A549 (cell line): ENCODE data around the gene SCYL1. TPM values are rescaled to one million over a fixed set of nuclear protein-coding genes. Genes with fewer than 3 reads are reported as not detected.

ENCODE experiments used
- ATAC-seq, 2 experiments: fragments of 200-7000 bp in 1 of 2; fragments of >200 bp in 1 of 2; cut with Nextera tagmentation in 1 of 2; cut with Tn5 transposase in 1 of 2; 3 replicates each; pipeline versions ENCODE4 v1.8.0 to v1.9.1; 2018 to 2020; ENCODE audit warnings: mild to moderate bottlenecking in 1 of 2, moderate library complexity in 1 of 2
- CTCF ChIA-PET: fragments of 300-600 bp; sonication (Branson Sonifier 250); formaldehyde crosslinking; extraction: SDS; loops from one replicate; lab custom pipeline; 2021; ENCODE audit warnings: antibody characterized with exemption, inconsistent platforms; lab: Yijun Ruan, JAX
- POLR2A ChIA-PET: fragments of 350-600 bp; formaldehyde crosslinking; extraction: SDS; loops from one replicate; lab custom pipeline; 2021; ENCODE audit warnings: antibody characterized with exemption, inconsistent platforms; lab: Yijun Ruan, JAX
- DNase-seq, 2 experiments: peaks; one replicate each; pipeline versions ENCODE4 v3.0.0 to v3.0.0-alpha.2; 2011 to 2016; ENCODE audit warnings: low read depth in 1 of 2, low spot score in 1 of 2
- FAIRE-seq: peaks from 2 replicates; lab custom pipeline; 2011; peaks lifted over from hg19 to GRCh38; lab: Jason Lieb, UNC
- H3K27ac ChIP-seq, 2 experiments: fragments of >200 bp; sonication (Bioruptor Twin); formaldehyde crosslinking; 3 replicates each; pipeline ENCODE4 v1.5.1; 2016 to 2017
- H3K4me1 ChIP-seq: fragments of >200 bp; sonication (Bioruptor Twin); formaldehyde crosslinking; 3 replicates; pipeline ENCODE4 v1.6.1; 2016
- H3K4me2 ChIP-seq: fragments of >200 bp; sonication (Bioruptor Twin); formaldehyde crosslinking; 3 replicates; pipeline ENCODE4 v1.6.1; 2016
- H3K4me3 ChIP-seq: fragments of >200 bp; sonication (Bioruptor Twin); formaldehyde crosslinking; 3 replicates; pipeline ENCODE4 v1.5.1; 2016
- H3K9me3 ChIP-seq: fragments of >200 bp; sonication (Bioruptor Twin); formaldehyde crosslinking; 3 replicates; pipeline ENCODE4 v1.6.1; 2016
- ELK1 ChIP-seq: fragments of 150-350 bp; IDR thresholded peaks from 2 replicates; pipeline ENCODE4 v1.6.1; 2014; ENCODE audit warnings: low read depth, mild to moderate bottlenecking, low read length
- EP300 ChIP-seq, 2 experiments: fragments of >200 bp; sonication (Bioruptor Twin); formaldehyde crosslinking; IDR thresholded peaks; 2 replicates in 1 of 2; 3 replicates in 1 of 2; pipeline ENCODE4 v1.6.1; 2016 to 2017
- FOSL2 ChIP-seq, 2 experiments: fragments of 450-650 bp in 1 of 2; fragments of >200 bp in 1 of 2; sonication (Bioruptor Twin) in 1 of 2; formaldehyde crosslinking; IDR thresholded peaks; 2 replicates each; pipeline versions ENCODE4 v1.5.0 to v1.6.1; 2016 to 2020; ENCODE audit warnings: mild to moderate bottlenecking in 1 of 2, moderate library complexity in 1 of 2
- FOXS1 ChIP-seq: fragments of 250-450 bp; sonication (Bioruptor Pico); IDR thresholded peaks from 2 replicates; pipeline ENCODE4 v1.5.0; 2020; ENCODE audit warnings: mild to moderate bottlenecking, moderate library complexity
- GATA3 ChIP-seq: IDR thresholded peaks from 2 replicates; pipeline ENCODE4 v1.6.1; 2012; ENCODE audit warnings: borderline replicate concordance
- HOXB5 ChIP-seq: fragments of 250-450 bp; sonication (Bioruptor Pico); IDR thresholded peaks from 2 replicates; pipeline ENCODE4 v1.5.0; 2020; ENCODE audit warnings: mild to moderate bottlenecking, moderate library complexity
- KDM5A ChIP-seq: fragments of 200-600 bp; sonication (generic); IDR thresholded peaks from 2 replicates; pipeline ENCODE4 v1.6.1; 2016; ENCODE audit warnings: antibody characterized with exemption, mild to moderate bottlenecking
- MAFK ChIP-seq: fragments of 450-650 bp; IDR thresholded peaks from 2 replicates; pipeline ENCODE4 v1.6.1; 2014; ENCODE audit not compliant: partially characterized antibody
- MAZ ChIP-seq: fragments of 150-350 bp; IDR thresholded peaks from 2 replicates; pipeline ENCODE4 v1.6.1; 2014; ENCODE audit warnings: antibody characterized with exemption, low read depth, low read length, borderline replicate concordance
- MYC ChIP-seq: IDR thresholded peaks from 2 replicates; pipeline ENCODE4 v1.6.1; 2012; ENCODE audit warnings: mild to moderate bottlenecking, inconsistent platforms, low read length, improper control_type of control experiment, borderline replicate concordance
- NFE2L2 ChIP-seq: fragments of 150-350 bp; conservative IDR thresholded peaks from 2 replicates; pipeline ENCODE4 v1.6.1; 2014; ENCODE audit warnings: low read length
- NR3C1 ChIP-seq: fragments of >200 bp; sonication (Bioruptor Twin); formaldehyde crosslinking; IDR thresholded peaks from 3 replicates; pipeline ENCODE4 v1.6.1; 2017
- POLR2A ChIP-seq: IDR thresholded peaks from 2 replicates; pipeline ENCODE4 v1.6.1; 2012; ENCODE audit warnings: mild to moderate bottlenecking, low read length
- RARB ChIP-seq: fragments of 250-450 bp; sonication (Bioruptor Pico); IDR thresholded peaks from 2 replicates; pipeline ENCODE4 v1.8.0; 2021; ENCODE audit warnings: mild to moderate bottlenecking, moderate library complexity
- RCOR1 ChIP-seq: fragments of 150-350 bp; IDR thresholded peaks from 2 replicates; pipeline ENCODE4 v1.6.1; 2014; ENCODE audit warnings: antibody characterized with exemption, low read length, low read depth
- TFCP2L1 ChIP-seq: fragments of 250-450 bp; sonication (Bioruptor Pico); IDR thresholded peaks from 2 replicates; pipeline ENCODE4 v1.5.0; 2021; ENCODE audit warnings: mild to moderate bottlenecking
- TP53 ChIP-seq: fragments of 250-450 bp; sonication (Bioruptor Pico); IDR thresholded peaks from 2 replicates; pipeline ENCODE4 v1.5.0; 2021; ENCODE audit warnings: mild to moderate bottlenecking, moderate library complexity
- ZNF302 ChIP-seq: fragments of 250-450 bp; sonication (Bioruptor Pico); IDR thresholded peaks from 2 replicates; pipeline ENCODE4 v1.9.0; 2021; ENCODE audit warnings: inconsistent platforms, mild to moderate bottlenecking, moderate library complexity
- WGBS: methylation state at CpG from one replicate; pipeline ENCODE4 v1.1.6; 2017; ENCODE audit errors: missing lambda C conversion rate; 5-methylcytosine and 5-hydroxymethylcytosine counted together
- polyA plus RNA-seq, 4 experiments: library from polyadenylated mRNA; depleted of rRNA in 3 of 4; stranded (reverse); fragments of >200 nt; fragmentation: RNase III in 1 of 4; extraction: RNeasy Plus Mini Kit Qiagen cat#74134 plus additional on column Dnase treatment in 1 of 4; gene quantifications; 2 replicates in 3 of 4; 3 replicates in 1 of 4; pipeline ENCODE4 v1.2.3, GENCODE V29; 2011 to 2017
- TF ChIP-seq, protein P1 (sequence below): fragments of 250-450 bp; sonication (Bioruptor Pico); IDR thresholded peaks from 2 replicates; pipeline ENCODE4 v1.5.0; 2021; ENCODE audit warnings: mild to moderate bottlenecking, moderate library complexity, borderline replicate concordance
- TF ChIP-seq, protein P2 (sequence below): fragments of >200 bp; sonication (Bioruptor Twin); formaldehyde crosslinking; IDR thresholded peaks from 3 replicates; pipeline ENCODE4 v1.5.1; 2016

SCYL1 gene
- polyA plus RNA-seq, 2 of the 4 experiments (the other 2 are of a cell fraction), result 30.8 to 46.8 TPM

GRCh38 chr11:65560555-65561418, 35.9 kb downstream of the SCYL1 start:
- H3K27ac ChIP-seq, result peak overlapping the region; percentile 94 to 99

DNA sequence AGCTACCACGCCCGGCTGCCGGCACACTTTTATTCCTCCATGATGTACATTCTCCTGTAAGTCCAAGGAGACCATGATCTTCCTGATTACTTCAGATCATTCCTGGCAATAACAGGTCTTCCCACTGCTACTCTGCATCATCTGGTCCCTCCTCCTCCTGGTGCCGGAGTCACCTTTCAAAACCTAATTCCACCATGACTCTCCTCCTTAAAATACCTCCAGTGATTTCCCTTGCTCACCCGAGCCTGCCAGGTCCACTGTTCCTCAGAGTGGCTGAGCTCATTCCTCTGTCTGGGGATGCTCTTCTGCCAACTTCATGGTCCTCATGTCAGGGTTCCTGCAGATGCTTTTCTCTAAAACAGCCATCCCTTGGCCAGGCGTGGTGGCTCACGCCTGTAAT, 37.1 kb downstream of the SCYL1 start:
- FAIRE-seq (no peak), ATAC-seq (no peak), DNase-seq (no peak)
- Histone ChIP-seq H3K9me3 (no peaks in the 10 kb centered on the region), H3K4me2 (no peak overlapping the region; the same call in 2 of the 3 replicates), H3K4me1 (peaks cover 43% of the 10 kb centered on the region), H3K4me3 (no peak overlapping the region)
- WGBS, result 87% methylated on average over 7 of the region's 7 CpGs
- TF ChIP-seq ZNF302, result no peak
- TF ChIP-seq NR3C1, result no peak
- TF ChIP-seq RCOR1, result no peak
- no peak for TF ChIP-seq ELK1
- no peak for TF ChIP-seq FOSL2 (IDR thresholded peaks at IDR 0.05)
- TF ChIP-seq FOSL2 (CRISPR knock-in tag; IDR thresholded peaks at IDR 0.05), result no peak
- no peak for TF ChIP-seq EP300 (IDR thresholded peaks at IDR 0.05)
- TF ChIP-seq, protein P1, sequence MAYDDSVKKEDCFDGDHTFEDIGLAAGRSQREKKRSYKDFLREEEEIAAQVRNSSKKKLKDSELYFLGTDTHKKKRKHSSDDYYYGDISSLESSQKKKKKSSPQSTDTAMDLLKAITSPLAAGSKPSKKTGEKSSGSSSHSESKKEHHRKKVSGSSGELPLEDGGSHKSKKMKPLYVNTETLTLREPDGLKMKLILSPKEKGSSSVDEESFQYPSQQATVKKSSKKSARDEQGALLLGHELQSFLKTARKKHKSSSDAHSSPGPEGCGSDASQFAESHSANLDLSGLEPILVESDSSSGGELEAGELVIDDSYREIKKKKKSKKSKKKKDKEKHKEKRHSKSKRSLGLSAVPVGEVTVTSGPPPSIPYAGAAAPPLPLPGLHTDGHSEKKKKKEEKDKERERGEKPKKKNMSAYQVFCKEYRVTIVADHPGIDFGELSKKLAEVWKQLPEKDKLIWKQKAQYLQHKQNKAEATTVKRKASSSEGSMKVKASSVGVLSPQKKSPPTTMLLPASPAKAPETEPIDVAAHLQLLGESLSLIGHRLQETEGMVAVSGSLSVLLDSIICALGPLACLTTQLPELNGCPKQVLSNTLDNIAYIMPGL (CRISPR knock-in tag), result no peak
- TF ChIP-seq, protein P2, sequence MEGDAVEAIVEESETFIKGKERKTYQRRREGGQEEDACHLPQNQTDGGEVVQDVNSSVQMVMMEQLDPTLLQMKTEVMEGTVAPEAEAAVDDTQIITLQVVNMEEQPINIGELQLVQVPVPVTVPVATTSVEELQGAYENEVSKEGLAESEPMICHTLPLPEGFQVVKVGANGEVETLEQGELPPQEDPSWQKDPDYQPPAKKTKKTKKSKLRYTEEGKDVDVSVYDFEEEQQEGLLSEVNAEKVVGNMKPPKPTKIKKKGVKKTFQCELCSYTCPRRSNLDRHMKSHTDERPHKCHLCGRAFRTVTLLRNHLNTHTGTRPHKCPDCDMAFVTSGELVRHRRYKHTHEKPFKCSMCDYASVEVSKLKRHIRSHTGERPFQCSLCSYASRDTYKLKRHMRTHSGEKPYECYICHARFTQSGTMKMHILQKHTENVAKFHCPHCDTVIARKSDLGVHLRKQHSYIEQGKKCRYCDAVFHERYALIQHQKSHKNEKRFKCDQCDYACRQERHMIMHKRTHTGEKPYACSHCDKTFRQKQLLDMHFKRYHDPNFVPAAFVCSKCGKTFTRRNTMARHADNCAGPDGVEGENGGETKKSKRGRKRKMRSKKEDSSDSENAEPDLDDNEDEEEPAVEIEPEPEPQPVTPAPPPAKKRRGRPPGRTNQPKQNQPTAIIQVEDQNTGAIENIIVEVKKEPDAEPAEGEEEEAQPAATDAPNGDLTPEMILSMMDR, result no peak
- TF ChIP-seq, all 56 proteins: peak for 0
- peak overlapping the region; percentile 94 to 99; a peak in 4 of 6 replicates for H3K27ac ChIP-seq
- ChIA-PET CTCF (interaction anchor here (0.7 to 16.3 kb wide), 6 partner anchors 10 to 52 kb away, joined by 4 to 393 read pairs (median 17); partner anchors contain the start of genes EHBP1L1, FAM89B and ZNRD2), POLR2A (interaction anchor here (4.1 kb wide), 1 partner anchor 9 kb away, joined by 51 read pairs; the partner anchor contains the start of genes FAM89B and ZNRD2)

More at GRCh38 chr11:65560555-65561418, 35.9 kb downstream of the SCYL1 start:
- CTCF ChIA-PET, result interaction anchor here (0.8 to 16.3 kb wide), 10 partner anchors 9 to 146 kb away, joined by 3 to 393 read pairs (median 6); partner anchors contain the start of genes FAM89B and ZNRD2
- POLR2A ChIA-PET, result interaction anchor here (0.5 to 4.1 kb wide), 10 partner anchors 8 to 140 kb away, joined by 3 to 51 read pairs (median 4); partner anchors contain the start of genes FAM89B, PCNX3, SCYL1 and ZNRD2
- H3K9me3 ChIP-seq, result no peaks in the 10 kb centered on the region
- H3K4me2 ChIP-seq, result peak overlapping the region; percentile 98
- DNase-seq (peak; percentile 74 to 86), ATAC-seq (peak; percentile 52 to 67), FAIRE-seq (peak; percentile 59)
- H3K4me1 ChIP-seq, result peaks cover 52% of the 10 kb centered on the region
- WGBS, result 10% methylated on average over 14 of the region's 15 CpGs
- no peak for TF ChIP-seq TFCP2L1 (CRISPR knock-in tag)
- TF ChIP-seq MAFK, result no peak
- 0 out of 2 replicates have a peak, but pooled peaks have one; percentile 7 for TF ChIP-seq GATA3
- TF ChIP-seq POLR2A, result peak; percentile 45; the same call in 1 of the 2 replicates
- no peak for TF ChIP-seq FOSL2 (IDR thresholded peaks at IDR 0.05)
- TF ChIP-seq FOSL2 (CRISPR knock-in tag; IDR thresholded peaks at IDR 0.05), result peak; percentile 16; the same call in 1 of the 2 replicates
- no peak overlapping the region for H3K4me3 ChIP-seq

DNA sequence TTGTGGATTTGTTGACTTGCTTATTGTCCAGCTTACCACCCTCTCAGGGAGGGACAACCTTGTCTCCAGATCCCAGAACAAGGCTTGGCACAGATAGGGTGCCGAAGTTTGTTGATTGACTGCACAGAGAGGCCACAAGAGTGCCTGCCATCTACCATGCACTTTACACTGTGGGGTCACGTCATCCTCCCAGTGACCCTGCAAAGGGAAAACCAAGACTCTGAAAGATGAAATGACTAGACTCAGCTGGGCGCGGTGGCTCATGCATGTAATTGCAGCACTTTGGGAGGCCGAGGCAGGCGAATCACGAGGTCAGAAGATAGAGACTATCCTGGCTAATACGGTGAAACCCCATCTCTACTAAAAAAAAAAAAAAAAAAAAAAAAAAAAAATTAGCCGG, 37.9 kb downstream of the SCYL1 start:
- no peak for TF ChIP-seq TP53 (CRISPR knock-in tag)
- no peak for TF ChIP-seq MAZ
- TF ChIP-seq MYC, result no peak
- TF ChIP-seq RCOR1, result no peak
- no peak for TF ChIP-seq FOXS1 (CRISPR knock-in tag)
- no peak for TF ChIP-seq KDM5A
- TF ChIP-seq NFE2L2, result no peak
- no peak for TF ChIP-seq RARB (CRISPR knock-in tag)
- TF ChIP-seq HOXB5 (CRISPR knock-in tag), result no peak
- Histone ChIP-seq H3K9me3 (no peaks in the 10 kb centered on the region), H3K4me3 (no peak overlapping the region), H3K4me2 (no peak overlapping the region), H3K27ac (peak overlapping the region in 1 of 2 experiments; percentile 99; a peak in 1 of 6 replicates), H3K4me1 (peaks cover 42% of the 10 kb centered on the region)
- ChIA-PET POLR2A (no interaction called here), CTCF (interaction anchor here (0.6 to 16.3 kb wide), 8 partner anchors 9 to 87 kb away, joined by 3 to 393 read pairs (median 8); partner anchors contain the start of genes FAM89B and ZNRD2)
- 89% methylated on average over 9 of the region's 9 CpGs for WGBS
- FAIRE-seq, result no peak
- no peak for ATAC-seq
- no peak for DNase-seq
